ENCODE data around the gene CD8B. TPM values are rescaled to one million over a fixed set of nuclear protein-coding genes. Genes with fewer than 3 reads are reported as not detected.
"Not testable (repeated sequence)": the region's sequence is repeated elsewhere in the genome, so short reads cannot be mapped to it uniquely, and the experiment has no call there.

CD8B gene
- total RNA-seq, 1 experiment from 2014 or later: not detected

GRCh38 chr2:86878986-86879385 is 17.3 kb upstream of the CD8B start:
- H4K20me1 ChIP-seq (ENCODE audit: low read length); BruUV-seq (replicated peaks); H3K9me3 ChIP-seq (ENCODE audit: low read length); H3K36me3 ChIP-seq (ENCODE audit: low read depth, low read length); intact Hi-C loops (cut with micrococcal nuclease); H2AFZ ChIP-seq (ENCODE audit: low read length); H3K4me1 ChIP-seq (ENCODE audit: insufficient read depth, low read length); DNase-seq; H3K4me2 ChIP-seq (ENCODE audit: low read length); CTCF ChIA-PET; H3F3A ChIP-seq (ENCODE audit: low read length, unreplicated experiment); H3K9ac ChIP-seq (ENCODE audit: low read length); H3K9me2 ChIP-seq (replicated peaks; ENCODE audit: low read length); ATAC-seq; H3K27ac ChIP-seq (ENCODE audit: low read length); POLR2A ChIA-PET (ENCODE audit: unreplicated experiment); H3K79me2 ChIP-seq (ENCODE audit: low read length); H3K4me3 ChIP-seq (ENCODE audit: low read length): not testable (repeated sequence)
- H3K27me3 ChIP-seq (ENCODE audit: low read length): peaks cover 22% of the 10 kb centered on the region

GRCh38 chr2:86870941-86871340 is 9.3 kb upstream of the CD8B start:
- H2AFZ ChIP-seq (ENCODE audit: low read length); H3K4me3 ChIP-seq (ENCODE audit: low read length); H3K9me2 ChIP-seq (replicated peaks; ENCODE audit: low read length); H3K79me2 ChIP-seq (ENCODE audit: low read length); DNase-seq; H3K27me3 ChIP-seq (ENCODE audit: low read length); H4K20me1 ChIP-seq (ENCODE audit: low read length); intact Hi-C loops (cut with micrococcal nuclease); BruUV-seq (replicated peaks); CTCF ChIA-PET; H3K27ac ChIP-seq (ENCODE audit: low read length); H3K9me3 ChIP-seq (ENCODE audit: low read length); H3F3A ChIP-seq (ENCODE audit: low read length, unreplicated experiment); H3K9ac ChIP-seq (ENCODE audit: low read length); ATAC-seq; H3K4me2 ChIP-seq (ENCODE audit: low read length); POLR2A ChIA-PET (ENCODE audit: unreplicated experiment); H3K4me1 ChIP-seq (ENCODE audit: insufficient read depth, low read length); H3K36me3 ChIP-seq (ENCODE audit: low read depth, low read length): not testable (repeated sequence)

- ATAC-seq; H3K27ac ChIP-seq (ENCODE audit: low read length); H3K4me1 ChIP-seq (ENCODE audit: insufficient read depth, low read length); H3K9me3 ChIP-seq (ENCODE audit: low read length); POLR2A ChIA-PET (ENCODE audit: unreplicated experiment); H2AFZ ChIP-seq (ENCODE audit: low read length); DNase-seq; H3F3A ChIP-seq (ENCODE audit: low read length, unreplicated experiment); BruUV-seq (replicated peaks); H3K9ac ChIP-seq (ENCODE audit: low read length); H3K79me2 ChIP-seq (ENCODE audit: low read length); H3K9me2 ChIP-seq (replicated peaks; ENCODE audit: low read length); intact Hi-C loops (cut with micrococcal nuclease); H3K27me3 ChIP-seq (ENCODE audit: low read length); CTCF ChIA-PET; H4K20me1 ChIP-seq (ENCODE audit: low read length); H3K36me3 ChIP-seq (ENCODE audit: low read depth, low read length); H3K4me3 ChIP-seq (ENCODE audit: low read length); H3K4me2 ChIP-seq (ENCODE audit: low read length): not testable (repeated sequence)
Measured at GRCh38 chr2:86868895-86869468, 7.3 kb upstream of the CD8B start.

GRCh38 chr2:86862380-86862703 is 656 bp upstream of the CD8B start:
- H2AFZ ChIP-seq (ENCODE audit: low read length); H3K4me1 ChIP-seq (ENCODE audit: insufficient read depth, low read length); CTCF ChIA-PET; H3F3A ChIP-seq (ENCODE audit: low read length, unreplicated experiment); ATAC-seq; H3K79me2 ChIP-seq (ENCODE audit: low read length); H3K27me3 ChIP-seq (ENCODE audit: low read length); intact Hi-C loops (cut with micrococcal nuclease); H3K9me3 ChIP-seq (ENCODE audit: low read length); DNase-seq; H3K4me2 ChIP-seq (ENCODE audit: low read length); H3K9ac ChIP-seq (ENCODE audit: low read length); BruUV-seq (replicated peaks); H3K36me3 ChIP-seq (ENCODE audit: low read depth, low read length); H3K9me2 ChIP-seq (replicated peaks; ENCODE audit: low read length); H3K27ac ChIP-seq (ENCODE audit: low read length); H3K4me3 ChIP-seq (ENCODE audit: low read length); H4K20me1 ChIP-seq (ENCODE audit: low read length); POLR2A ChIA-PET (ENCODE audit: unreplicated experiment): not testable (repeated sequence)

- ATAC-seq; H3K9ac ChIP-seq (ENCODE audit: low read length); H3K4me1 ChIP-seq (ENCODE audit: insufficient read depth, low read length); H3K79me2 ChIP-seq (ENCODE audit: low read length); DNase-seq; H3K9me3 ChIP-seq (ENCODE audit: low read length); H4K20me1 ChIP-seq (ENCODE audit: low read length); H3F3A ChIP-seq (ENCODE audit: low read length, unreplicated experiment); H3K4me2 ChIP-seq (ENCODE audit: low read length); H3K27ac ChIP-seq (ENCODE audit: low read length); CTCF ChIA-PET; BruUV-seq (replicated peaks); H3K27me3 ChIP-seq (ENCODE audit: low read length); H2AFZ ChIP-seq (ENCODE audit: low read length); POLR2A ChIA-PET (ENCODE audit: unreplicated experiment); H3K9me2 ChIP-seq (replicated peaks; ENCODE audit: low read length); H3K4me3 ChIP-seq (ENCODE audit: low read length); intact Hi-C loops (cut with micrococcal nuclease); H3K36me3 ChIP-seq (ENCODE audit: low read depth, low read length): not testable (repeated sequence)
Measured at GRCh38 chr2:86861175-86861574, 511 bp downstream of the CD8B start.

GRCh38 chr2:86860573-86860972 is 1.1 kb downstream of the CD8B start:
- ATAC-seq; H4K20me1 ChIP-seq (ENCODE audit: low read length); H3K9me3 ChIP-seq (ENCODE audit: low read length); H3K4me2 ChIP-seq (ENCODE audit: low read length); H3K27ac ChIP-seq (ENCODE audit: low read length); H3K36me3 ChIP-seq (ENCODE audit: low read depth, low read length); H3K79me2 ChIP-seq (ENCODE audit: low read length); H3K27me3 ChIP-seq (ENCODE audit: low read length); H3K9ac ChIP-seq (ENCODE audit: low read length); H3F3A ChIP-seq (ENCODE audit: low read length, unreplicated experiment); H2AFZ ChIP-seq (ENCODE audit: low read length); CTCF ChIA-PET; DNase-seq; H3K4me3 ChIP-seq (ENCODE audit: low read length); H3K9me2 ChIP-seq (replicated peaks; ENCODE audit: low read length); H3K4me1 ChIP-seq (ENCODE audit: insufficient read depth, low read length); intact Hi-C loops (cut with micrococcal nuclease); POLR2A ChIA-PET (ENCODE audit: unreplicated experiment); BruUV-seq (replicated peaks): not testable (repeated sequence)

- H3K4me3 ChIP-seq (ENCODE audit: low read length); H3K9me2 ChIP-seq (replicated peaks; ENCODE audit: low read length); H2AFZ ChIP-seq (ENCODE audit: low read length); H3K79me2 ChIP-seq (ENCODE audit: low read length); POLR2A ChIA-PET (ENCODE audit: unreplicated experiment); H3K27me3 ChIP-seq (ENCODE audit: low read length); BruUV-seq (replicated peaks); H3K36me3 ChIP-seq (ENCODE audit: low read depth, low read length); CTCF ChIA-PET; intact Hi-C loops (cut with micrococcal nuclease); H3K9me3 ChIP-seq (ENCODE audit: low read length); H3K4me1 ChIP-seq (ENCODE audit: insufficient read depth, low read length); H4K20me1 ChIP-seq (ENCODE audit: low read length); H3K4me2 ChIP-seq (ENCODE audit: low read length); H3K27ac ChIP-seq (ENCODE audit: low read length); ATAC-seq; H3K9ac ChIP-seq (ENCODE audit: low read length); H3F3A ChIP-seq (ENCODE audit: low read length, unreplicated experiment); DNase-seq: not testable (repeated sequence)
Measured at GRCh38 chr2:86857688-86858087, 4.0 kb downstream of the CD8B start.
